Calu3 (cell line): ENCODE results near the gene AMPH. TPM values are rescaled to one million over a fixed set of nuclear protein-coding genes. Genes with fewer than 3 reads are reported as not detected.

Source experiments
- BruUV-seq: library from RNA; stranded (reverse); fragments of 400-500 nt; replicated peaks from 2 replicates; lab custom pipeline; 2021; lab: Mats Ljungman, UMichigan
- CTCF ChIA-PET: fragments of 300-600 bp; sonication (Branson Sonifier 250); formaldehyde crosslinking; loops from one replicate; lab custom pipeline; 2022; ENCODE audit warnings: antibody characterized with exemption; lab: Charles Lee
- DNase-seq: peaks from one replicate; pipeline ENCODE4 v3.0.0; 2022
- H3K27ac Mint-ChIP-seq: one replicate; pipeline ENCODE4 v1.8.0; 2022; ENCODE audit warnings: mixed read lengths; ENCODE audit not compliant: unreplicated experiment
- H3K27me3 Mint-ChIP-seq: one replicate; pipeline ENCODE4 v1.8.0; 2022; ENCODE audit warnings: mixed read lengths; ENCODE audit not compliant: unreplicated experiment
- H3K36me3 Mint-ChIP-seq: one replicate; pipeline ENCODE4 v1.8.0; 2022; ENCODE audit warnings: mild to moderate bottlenecking, moderate library complexity, mixed read lengths; ENCODE audit not compliant: insufficient read depth, unreplicated experiment
- H3K4me1 Mint-ChIP-seq: one replicate; pipeline ENCODE4 v1.8.0; 2022; ENCODE audit warnings: mild to moderate bottlenecking, low read depth, mixed read lengths; ENCODE audit not compliant: unreplicated experiment
- H3K4me3 Mint-ChIP-seq: one replicate; pipeline ENCODE4 v1.8.0; 2022; ENCODE audit warnings: mild to moderate bottlenecking, low read depth, moderate library complexity, mixed read lengths; ENCODE audit not compliant: unreplicated experiment
- H3K9me3 Mint-ChIP-seq: one replicate; pipeline ENCODE4 v1.8.0; 2022; ENCODE audit warnings: low read depth, mixed read lengths; ENCODE audit not compliant: unreplicated experiment
- intact Hi-C: fragments of 100-400 bp; cut with micrococcal nuclease; formaldehyde crosslinking; loops from one replicate; pipeline ENCODE4 v1.10.0; 2022; ENCODE audit not compliant: unreplicated experiment
- total RNA-seq: library from RNA; stranded (reverse); gene quantifications from 2 replicates; pipeline ENCODE4 v1.2.3, GENCODE V29; 2022
- TF ChIP-seq, protein P1 (sequence below): fragments of 200-600 bp; IDR thresholded peaks from one replicate; pipeline ENCODE4 v1.8.0; 2022; ENCODE audit warnings: antibody characterized with exemption; ENCODE audit not compliant: unreplicated experiment

The AMPH gene
- total RNA-seq, 1 experiment from 2014 or later = not detected

DNA sequence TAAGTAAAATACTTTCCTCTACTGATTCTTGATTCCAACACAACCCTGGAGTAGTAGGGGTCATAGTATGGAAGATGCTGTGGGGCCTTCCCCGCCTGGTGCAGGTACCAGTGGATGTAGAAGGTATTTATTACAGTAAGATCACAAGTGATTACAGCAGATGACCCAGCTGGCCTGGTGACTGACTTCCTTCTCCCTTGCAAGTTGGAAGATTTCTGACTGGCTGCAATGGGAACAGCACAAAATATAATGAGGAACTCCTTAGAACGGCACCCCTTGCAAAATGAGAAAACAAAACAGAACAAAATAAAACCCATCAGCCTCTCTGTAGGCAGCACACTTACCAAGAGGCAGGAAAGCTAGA is 296.1 kb downstream of the AMPH start:
- Mint-ChIP-seq H3K27ac (no peak overlapping the region), H3K9me3 (no peaks in the 10 kb centered on the region), H3K36me3 (no peaks in the 10 kb centered on the region), H3K4me3 (no peak overlapping the region), H3K4me1 (peaks cover 9% of the 10 kb centered on the region), H3K27me3 (no peaks in the 10 kb centered on the region)
- no TSS peak for BruUV-seq
- intact Hi-C loops = loop anchor here (1.0 to 10.0 kb wide), 3 partner anchors 60 to 434 kb away; no protein-coding TSS in a partner anchor
- no peak for DNase-seq
- TF ChIP-seq, protein P1, sequence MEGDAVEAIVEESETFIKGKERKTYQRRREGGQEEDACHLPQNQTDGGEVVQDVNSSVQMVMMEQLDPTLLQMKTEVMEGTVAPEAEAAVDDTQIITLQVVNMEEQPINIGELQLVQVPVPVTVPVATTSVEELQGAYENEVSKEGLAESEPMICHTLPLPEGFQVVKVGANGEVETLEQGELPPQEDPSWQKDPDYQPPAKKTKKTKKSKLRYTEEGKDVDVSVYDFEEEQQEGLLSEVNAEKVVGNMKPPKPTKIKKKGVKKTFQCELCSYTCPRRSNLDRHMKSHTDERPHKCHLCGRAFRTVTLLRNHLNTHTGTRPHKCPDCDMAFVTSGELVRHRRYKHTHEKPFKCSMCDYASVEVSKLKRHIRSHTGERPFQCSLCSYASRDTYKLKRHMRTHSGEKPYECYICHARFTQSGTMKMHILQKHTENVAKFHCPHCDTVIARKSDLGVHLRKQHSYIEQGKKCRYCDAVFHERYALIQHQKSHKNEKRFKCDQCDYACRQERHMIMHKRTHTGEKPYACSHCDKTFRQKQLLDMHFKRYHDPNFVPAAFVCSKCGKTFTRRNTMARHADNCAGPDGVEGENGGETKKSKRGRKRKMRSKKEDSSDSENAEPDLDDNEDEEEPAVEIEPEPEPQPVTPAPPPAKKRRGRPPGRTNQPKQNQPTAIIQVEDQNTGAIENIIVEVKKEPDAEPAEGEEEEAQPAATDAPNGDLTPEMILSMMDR = no peak
- CTCF ChIA-PET = interaction anchor here (0.6 to 1.8 kb wide), 24 partner anchors 9 to 435 kb away, joined by 3 to 17 read pairs (median 5); partner anchors contain the start of gene SFRP4

DNA sequence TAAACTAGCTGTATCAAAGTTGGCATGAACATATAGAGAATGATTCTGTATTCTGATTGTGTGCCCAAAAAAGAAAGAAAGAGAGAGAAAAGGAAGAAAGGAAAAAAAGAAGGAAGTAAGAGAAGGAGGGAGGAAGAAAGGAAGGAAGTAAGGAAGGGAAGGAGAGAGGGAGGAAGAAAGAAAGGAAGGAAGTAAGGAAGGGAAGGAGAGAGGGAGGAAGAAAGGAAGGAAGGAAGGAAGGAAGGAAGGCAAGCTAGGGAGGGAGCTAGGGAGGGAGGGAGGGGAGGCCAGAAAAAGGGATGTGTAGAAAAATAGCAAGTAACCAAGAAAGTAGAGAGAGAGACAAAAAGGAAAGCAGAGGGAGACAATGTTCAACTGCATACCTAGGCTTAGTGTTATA is 297.0 kb downstream of the AMPH start:
- H3K4me3 Mint-ChIP-seq = no peak overlapping the region
- BruUV-seq = no TSS peak
- no peaks in the 10 kb centered on the region for H3K9me3 Mint-ChIP-seq
- intact Hi-C loops = loop anchor here (5.0 to 10.0 kb wide), 2 partner anchors 61 to 157 kb away; partner anchors contain the start of gene STARD3NL
- H3K36me3 Mint-ChIP-seq = no peaks in the 10 kb centered on the region
- peaks cover 9% of the 10 kb centered on the region for H3K4me1 Mint-ChIP-seq
- TF ChIP-seq, protein P1 = no peak
- CTCF ChIA-PET = interaction anchor here (0.6 to 1.8 kb wide), 2 partner anchors 16 to 134 kb away, joined by 3 to 8 read pairs; no protein-coding TSS in a partner anchor
- no peak overlapping the region for H3K27ac Mint-ChIP-seq
- DNase-seq = no peak
- peaks cover 3% of the 10 kb centered on the region for H3K27me3 Mint-ChIP-seq
